Motor neuron (in vitro differentiated cells): ENCODE measurements around the gene NAP1L4. TPM values are rescaled to one million over a fixed set of nuclear protein-coding genes. Genes with fewer than 3 reads are reported as not detected.
A peak's percentile ranks its signal among the peaks of the same experiment; 100 is the strongest.

ENCODE experiments used
- ATAC-seq, 8 experiments: fragments of 200-7000 bp; cut with Tn5 transposase; replicated peaks in 6 of 8; 2 replicates each; pipeline ENCODE4 v1.8.0; 2021; ENCODE audit warnings: mild to moderate bottlenecking in 8 of 8, moderate library complexity in 8 of 8
- H3K27ac ChIP-seq, 2 donors: fragments of 250-450 bp; sonication (Bioruptor Pico); 2 replicates each; pipeline ENCODE4 v1.9.0; 2021; ENCODE audit warnings: antibody characterized with exemption in 2 of 2, mild to moderate bottlenecking in 2 of 2, moderate library complexity in 1 of 2
- H3K4me1 ChIP-seq, 2 donors: fragments of 250-450 bp; sonication (Bioruptor Pico); replicated peaks in 1 of 2; 2 replicates each; pipeline ENCODE4 v1.6.1; 2021; ENCODE audit warnings: antibody characterized with exemption in 2 of 2, mild to moderate bottlenecking in 2 of 2, moderate library complexity in 1 of 2
- H3K4me3 ChIP-seq, 5 donors: fragments of 250-450 bp; sonication (Bioruptor Pico); 2 replicates each; pipeline ENCODE4 v1.9.0; 2021; ENCODE audit warnings: antibody characterized with exemption in 5 of 5, mild to moderate bottlenecking in 5 of 5, moderate library complexity in 4 of 5
- WGBS, 10 experiments: fragments of 450-650 bp; shearing (Covaris generic); methylation state at CpG; one replicate each; pipeline ENCODE4 v1.0.0; 2022; 5-methylcytosine and 5-hydroxymethylcytosine counted together
- in situ Hi-C, 9 experiments: fragments of 400-800 bp; cut with MboI; loops; one replicate each; pipeline ENCODE4 v1.15.0; 2021; ENCODE audit warnings: low sequenced_read_pairs in 9 of 9, low pct_unique_long_range_greater_than_20kb in 2 of 9; ENCODE audit not compliant: unreplicated experiment in 9 of 9
- total RNA-seq, 8 experiments: library from RNA; unstranded; fragments of 300-600 nt; gene quantifications; 2 replicates each; pipeline versions ENCODE4 v1.2.3 to v1.2.4, GENCODE V29; 2022

The NAP1L4 gene, protein sequence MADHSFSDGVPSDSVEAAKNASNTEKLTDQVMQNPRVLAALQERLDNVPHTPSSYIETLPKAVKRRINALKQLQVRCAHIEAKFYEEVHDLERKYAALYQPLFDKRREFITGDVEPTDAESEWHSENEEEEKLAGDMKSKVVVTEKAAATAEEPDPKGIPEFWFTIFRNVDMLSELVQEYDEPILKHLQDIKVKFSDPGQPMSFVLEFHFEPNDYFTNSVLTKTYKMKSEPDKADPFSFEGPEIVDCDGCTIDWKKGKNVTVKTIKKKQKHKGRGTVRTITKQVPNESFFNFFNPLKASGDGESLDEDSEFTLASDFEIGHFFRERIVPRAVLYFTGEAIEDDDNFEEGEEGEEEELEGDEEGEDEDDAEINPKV
- 100 to 1,000 TPM in 6 of 8 experiments, 10 to 100 TPM in 2; 92.6 to 166 (median 122) TPM for total RNA-seq

DNA sequence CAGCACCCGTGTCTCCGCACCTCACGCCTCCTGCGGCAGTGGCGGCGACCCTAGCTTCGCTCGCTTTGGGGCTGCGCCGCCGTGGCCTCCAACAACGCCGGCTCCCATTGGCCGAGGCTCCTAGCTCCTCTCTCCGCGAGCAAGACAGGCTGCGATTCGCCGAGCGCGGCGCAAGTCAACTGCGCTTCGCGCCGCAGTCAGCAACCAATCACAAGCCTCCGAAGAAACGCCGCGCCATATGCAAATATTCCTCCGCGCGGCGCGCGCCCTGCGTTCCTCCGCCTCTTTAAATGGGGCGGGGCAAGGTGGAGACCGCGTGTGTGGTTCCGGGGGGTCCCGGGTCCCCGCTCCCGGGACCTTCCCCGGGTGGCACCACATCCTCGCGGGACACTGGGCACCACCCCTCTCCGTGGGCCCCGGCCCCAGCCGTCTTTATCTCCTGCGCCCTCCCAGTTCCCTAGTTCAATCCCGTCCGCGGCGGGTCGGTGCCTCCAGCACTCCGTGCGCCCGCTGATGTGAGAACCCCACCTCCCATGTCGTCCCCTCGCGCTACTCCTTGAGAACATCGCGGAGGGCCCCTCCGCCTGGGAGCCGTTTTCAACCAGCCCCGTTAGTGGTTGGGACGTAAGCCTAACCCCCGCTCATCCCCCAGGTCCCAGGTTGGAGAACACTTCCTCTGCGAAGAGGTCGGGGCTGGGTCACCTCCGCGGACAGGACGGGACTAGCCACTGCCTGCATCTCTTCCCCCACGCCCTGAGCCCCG lies at the start of gene NAP1L4:
TSS of gene NAP1L4 (minus strand) at position 96 of the 763 bp plus-strand sequence. CDS start 13,109 bp downstream, outside the sequence.
- Histone ChIP-seq H3K4me1 (peaks cover 8 to 23% of the 10 kb centered on the region in 2 donors), H3K4me3 (peak within 1 kb of the TSS; percentile 69 to 99 (median 82)), H3K27ac (peak within 1 kb of the TSS; percentile 93 to 98)
- WGBS, 10 experiments: 0 to 10% (median 0%) methylated on average over 2 to 17 of the region's 77 CpGs; no CpG with 5 or more reads in 5 of the 10 experiments
- in situ Hi-C loops: no loop called here
- peak; percentile 85 to 95 (median 92) for ATAC-seq

DNA sequence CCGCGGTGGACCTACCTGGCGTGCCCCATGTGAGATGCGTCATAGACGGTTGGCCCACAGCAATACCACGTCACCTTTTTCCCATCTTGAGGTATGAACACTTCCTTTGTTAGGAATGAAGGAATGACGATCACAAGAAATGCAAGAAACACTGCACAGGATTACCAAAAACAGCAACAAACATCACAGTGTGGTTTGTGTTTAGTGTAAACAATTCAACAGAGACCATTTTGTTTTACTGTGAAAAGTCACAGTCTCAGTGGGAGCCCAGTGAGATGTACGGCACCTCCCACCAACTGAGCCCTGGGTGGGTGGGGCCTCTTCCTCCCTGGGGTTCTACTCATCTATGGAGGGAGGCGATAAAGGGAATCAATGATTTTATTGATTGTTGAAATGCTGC lies 48.8 kb upstream of the NAP1L4 start:
- ATAC-seq: no peak
- Histone ChIP-seq H3K27ac (no peak overlapping the region), H3K4me1 (no peaks in the 10 kb centered on the region), H3K4me3 (no peak overlapping the region)
- in situ Hi-C loops: no loop called here
- 82 to 100% (median 97%) methylated on average over 1 to 8 of the region's 9 CpGs; no CpG with 5 or more reads in 2 of the 10 experiments for WGBS, 10 experiments

DNA sequence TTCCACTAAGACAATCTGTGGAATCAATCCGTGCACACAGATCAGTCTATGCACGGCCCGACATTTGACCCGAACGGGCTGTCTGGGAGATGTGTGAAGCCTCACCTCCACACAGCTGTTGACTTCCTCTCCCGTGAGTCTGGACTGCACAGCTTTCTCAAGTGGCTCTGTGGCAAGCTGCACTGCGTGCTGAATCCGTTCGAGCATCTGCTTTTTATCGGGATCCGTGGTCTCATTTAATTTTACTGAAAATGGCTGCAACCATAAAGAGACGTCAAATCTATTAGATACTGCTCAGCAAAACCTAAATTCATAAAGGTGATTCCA lies 45.8 kb upstream of the NAP1L4 start:
- no peak for ATAC-seq
- in situ Hi-C loops: no loop called here
- Histone ChIP-seq H3K27ac (no peak overlapping the region), H3K4me3 (no peak overlapping the region), H3K4me1 (no peaks in the 10 kb centered on the region)
- WGBS, 10 experiments: 40 to 100% (median 93%) methylated on average over 2 to 6 of the region's 12 CpGs; no CpG with 5 or more reads in 5 of the 10 experiments

DNA sequence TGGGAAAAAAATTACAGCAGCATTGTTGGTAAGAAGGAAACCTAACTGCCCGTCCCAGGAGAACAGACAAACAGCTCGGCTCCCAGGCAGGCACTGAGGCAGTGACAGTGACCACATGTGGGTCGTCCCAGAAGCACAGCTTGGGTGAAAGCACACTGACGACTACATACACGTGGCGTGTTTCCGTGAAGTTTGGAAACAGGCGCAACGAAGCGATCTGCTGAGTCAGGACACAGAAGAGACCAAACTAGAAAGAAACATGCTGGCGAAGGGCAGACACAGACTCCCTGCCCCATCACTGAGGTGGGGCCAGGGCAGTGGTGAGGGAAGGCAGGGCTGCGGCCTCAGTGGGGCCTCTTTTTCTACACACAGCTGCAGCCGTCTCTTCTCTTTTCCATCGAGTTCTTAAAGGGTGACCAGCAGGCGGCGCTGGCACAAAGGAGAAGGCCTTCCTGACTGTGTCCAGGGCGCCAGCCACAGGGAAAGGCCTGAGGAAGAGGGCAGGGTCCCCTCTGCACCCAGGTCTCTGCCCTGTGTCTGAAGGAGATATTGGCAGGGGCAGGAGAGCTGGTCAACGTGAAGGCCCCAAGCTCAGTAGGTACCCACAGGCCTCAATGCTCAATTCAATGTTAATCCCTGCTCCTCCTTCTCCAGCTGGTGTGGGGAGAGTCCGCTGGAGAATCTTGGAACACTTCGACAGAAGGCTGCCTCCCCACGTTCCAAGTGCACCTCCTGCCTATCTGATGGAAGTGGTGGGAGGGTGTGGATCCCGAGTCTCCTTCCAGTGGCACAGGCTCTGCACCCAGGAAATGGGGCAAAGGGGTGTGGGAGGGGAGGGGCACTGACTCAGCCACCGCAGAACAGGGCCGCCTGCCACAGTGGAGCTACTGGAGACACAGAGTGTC lies 45.2 kb upstream of the NAP1L4 start:
- in situ Hi-C loops: no loop called here
- ATAC-seq: peak; percentile 74 to 99 (median 87)
- no peaks in the 10 kb centered on the region for H3K4me1 ChIP-seq
- H3K27ac ChIP-seq: no peak overlapping the region
- 40 to 100% (median 79%) methylated on average over 2 to 12 of the region's 24 CpGs; no CpG with 5 or more reads in 1 of the 10 experiments for WGBS, 10 experiments
- no peak overlapping the region for H3K4me3 ChIP-seq

DNA sequence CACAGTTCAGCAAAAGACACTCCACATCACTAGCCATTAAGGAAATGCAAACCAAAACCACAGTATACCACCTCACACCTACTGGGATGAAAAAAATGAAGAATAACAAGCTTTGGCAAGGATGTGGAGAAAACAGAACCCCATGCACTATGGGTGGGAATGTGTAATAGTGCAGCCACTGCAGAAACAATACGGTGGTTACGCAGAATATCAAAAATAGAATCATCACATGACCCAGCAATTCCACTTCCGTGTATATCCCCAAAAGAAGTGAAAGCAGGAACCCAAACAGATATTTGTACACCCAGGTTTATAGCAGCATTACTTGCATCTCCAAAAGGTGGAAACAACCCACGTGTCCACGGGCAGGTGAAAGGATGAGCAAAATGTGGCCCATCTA lies 44.3 kb upstream of the NAP1L4 start:
- in situ Hi-C loops: no loop called here
- Histone ChIP-seq H3K4me1 (no peaks in the 10 kb centered on the region), H3K4me3 (no peak overlapping the region), H3K27ac (no peak overlapping the region)
- WGBS, 10 experiments: 78 to 100% (median 94%) methylated on average over 1 to 5 of the region's 5 CpGs
- ATAC-seq: no peak

DNA sequence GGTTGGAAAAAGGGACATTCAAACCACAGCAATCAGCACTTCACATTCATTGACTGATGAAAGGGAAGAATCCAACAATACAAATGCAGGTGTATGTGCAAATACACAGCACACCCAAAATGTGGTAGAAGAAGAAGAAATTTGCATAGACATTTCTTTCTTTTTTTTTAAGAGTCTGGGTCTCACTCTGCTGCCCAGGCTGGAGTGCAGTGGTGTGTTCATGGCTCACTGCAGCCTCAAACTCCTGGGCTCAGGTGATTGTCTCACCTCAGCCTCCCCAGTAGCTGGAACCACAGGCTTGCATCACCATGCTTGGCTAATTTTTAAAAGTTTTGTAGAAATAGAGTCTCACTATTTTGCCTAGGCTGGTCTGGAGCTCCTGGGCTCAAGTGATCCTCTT lies 43.2 kb upstream of the NAP1L4 start:
- H3K27ac ChIP-seq: no peak overlapping the region
- H3K4me1 ChIP-seq: no peaks in the 10 kb centered on the region
- ATAC-seq: no peak
- in situ Hi-C loops: no loop called here
- H3K4me3 ChIP-seq: no peak overlapping the region

DNA sequence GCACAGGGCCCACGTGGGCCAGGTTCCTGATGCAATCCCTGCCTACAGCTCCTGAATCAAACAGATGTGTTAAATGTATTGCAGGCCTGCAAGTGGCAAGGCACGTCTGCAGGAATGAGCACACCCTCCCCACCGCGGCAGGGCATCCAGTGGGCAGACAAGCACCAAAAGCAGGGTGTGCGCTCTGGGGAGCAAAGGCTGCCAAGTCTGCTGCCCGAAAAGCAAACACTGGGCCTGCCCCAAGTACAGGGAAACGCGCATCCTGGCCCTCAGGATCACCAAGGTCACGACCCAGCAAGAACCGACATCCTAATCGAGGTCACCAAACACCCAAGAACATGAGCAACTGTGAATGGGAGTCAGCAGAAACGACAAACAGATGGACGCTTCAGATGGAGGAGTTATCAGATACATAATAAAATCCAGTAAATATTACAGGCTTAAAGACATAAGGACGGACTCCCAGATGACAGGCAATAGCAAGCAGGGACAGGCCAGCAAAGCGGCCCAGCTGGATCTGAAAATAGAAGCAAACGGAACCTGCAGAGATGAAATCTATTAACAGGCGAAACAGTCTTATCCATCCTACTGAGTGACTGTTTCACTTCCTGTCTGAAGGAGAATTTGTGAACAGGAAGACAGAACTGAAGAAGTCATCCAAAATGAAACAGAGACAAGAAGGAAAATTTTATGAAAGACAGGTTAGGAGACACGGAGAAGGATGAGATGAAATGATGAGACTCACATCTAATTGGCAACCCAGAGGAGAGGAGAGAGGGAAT lies 38.4 kb upstream of the NAP1L4 start:
- no peak for ATAC-seq
- WGBS, 10 experiments: 70 to 100% (median 91%) methylated on average over 2 to 14 of the region's 18 CpGs
- Histone ChIP-seq H3K4me1 (no peaks in the 10 kb centered on the region), H3K4me3 (no peak overlapping the region), H3K27ac (no peak overlapping the region)
- in situ Hi-C loops: no loop called here

DNA sequence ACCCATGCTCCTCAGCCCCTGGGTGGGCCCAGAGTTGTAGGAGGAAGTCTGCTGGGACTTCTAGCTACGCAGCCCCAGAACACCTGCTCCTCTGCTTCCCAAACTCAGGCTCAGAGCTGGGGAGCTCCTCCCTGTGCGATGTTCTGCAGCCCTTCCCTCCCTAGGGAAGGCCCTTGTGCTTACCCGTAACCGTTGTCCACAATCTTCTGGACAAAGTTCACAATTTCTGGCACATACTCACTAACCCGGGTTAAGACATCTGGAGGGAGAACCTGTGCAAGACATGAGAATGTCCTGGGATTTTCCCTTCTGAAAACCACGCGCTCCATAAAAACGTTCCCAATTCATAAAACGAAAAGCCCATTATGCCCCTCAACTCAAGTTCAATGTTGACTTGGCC lies 36.7 kb upstream of the NAP1L4 start:
- in situ Hi-C loops: no loop called here
- no peak overlapping the region for H3K27ac ChIP-seq
- no peak for ATAC-seq
- 81 to 100% (median 98%) methylated on average over 1 to 8 of the region's 9 CpGs; no CpG with 5 or more reads in 1 of the 10 experiments for WGBS, 10 experiments
- no peaks in the 10 kb centered on the region for H3K4me1 ChIP-seq
- no peak overlapping the region for H3K4me3 ChIP-seq

DNA sequence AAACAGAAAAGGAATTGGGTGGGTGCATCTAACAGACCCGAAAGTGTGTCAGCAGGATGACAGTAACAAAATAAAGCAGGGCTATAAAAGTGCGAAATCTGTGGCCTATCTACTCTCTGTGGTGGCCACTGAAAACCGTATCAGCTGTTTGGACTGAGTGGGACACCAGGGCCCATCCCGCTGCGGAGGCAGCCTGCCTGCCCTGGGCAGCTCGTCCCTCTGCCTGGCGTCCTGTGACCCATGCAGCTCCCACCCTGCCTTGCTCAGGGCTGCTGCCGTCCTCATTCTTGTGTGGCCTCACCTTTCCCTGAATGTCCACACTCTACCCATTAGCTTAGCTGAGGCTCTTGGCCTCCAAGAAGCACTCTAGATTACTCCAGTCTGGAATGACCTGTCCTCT lies 34.7 kb upstream of the NAP1L4 start:
- H3K4me3 ChIP-seq: no peak overlapping the region
- in situ Hi-C loops: no loop called here
- 65 to 100% (median 95%) methylated on average over 1 to 8 of the region's 8 CpGs; no CpG with 5 or more reads in 2 of the 10 experiments for WGBS, 10 experiments
- no peaks in the 10 kb centered on the region for H3K4me1 ChIP-seq
- no peak for ATAC-seq
- no peak overlapping the region for H3K27ac ChIP-seq

DNA sequence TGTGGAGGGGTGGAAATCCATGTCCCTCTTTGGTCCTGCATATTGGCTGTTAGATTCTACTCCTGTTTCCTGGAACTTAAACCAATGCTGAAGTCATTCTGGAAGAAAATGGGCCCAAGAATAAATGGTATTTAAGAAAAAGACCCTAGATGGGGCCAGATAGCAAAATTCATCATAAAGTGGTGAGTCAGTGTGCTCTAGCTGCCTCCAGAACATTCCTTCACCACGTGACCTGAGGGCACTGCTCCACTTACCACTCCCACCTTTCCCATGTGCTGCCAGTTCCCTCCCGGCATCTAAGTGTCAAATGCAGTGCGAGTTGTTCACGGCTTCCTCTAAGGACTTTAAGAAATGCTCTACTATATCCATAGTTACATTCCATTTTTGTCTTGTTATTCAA lies 30.9 kb upstream of the NAP1L4 start:
- WGBS, 10 experiments: 5 to 96% (median 93%) methylated on average over 3 to 4 of the region's 4 CpGs; no CpG with 5 or more reads in 5 of the 10 experiments
- no peaks in the 10 kb centered on the region for H3K4me1 ChIP-seq
- ATAC-seq: peak in 3 of 8 experiments; percentile 54 to 90 (median 84)
- H3K27ac ChIP-seq: no peak overlapping the region
- in situ Hi-C loops: no loop called here
- no peak overlapping the region for H3K4me3 ChIP-seq

DNA sequence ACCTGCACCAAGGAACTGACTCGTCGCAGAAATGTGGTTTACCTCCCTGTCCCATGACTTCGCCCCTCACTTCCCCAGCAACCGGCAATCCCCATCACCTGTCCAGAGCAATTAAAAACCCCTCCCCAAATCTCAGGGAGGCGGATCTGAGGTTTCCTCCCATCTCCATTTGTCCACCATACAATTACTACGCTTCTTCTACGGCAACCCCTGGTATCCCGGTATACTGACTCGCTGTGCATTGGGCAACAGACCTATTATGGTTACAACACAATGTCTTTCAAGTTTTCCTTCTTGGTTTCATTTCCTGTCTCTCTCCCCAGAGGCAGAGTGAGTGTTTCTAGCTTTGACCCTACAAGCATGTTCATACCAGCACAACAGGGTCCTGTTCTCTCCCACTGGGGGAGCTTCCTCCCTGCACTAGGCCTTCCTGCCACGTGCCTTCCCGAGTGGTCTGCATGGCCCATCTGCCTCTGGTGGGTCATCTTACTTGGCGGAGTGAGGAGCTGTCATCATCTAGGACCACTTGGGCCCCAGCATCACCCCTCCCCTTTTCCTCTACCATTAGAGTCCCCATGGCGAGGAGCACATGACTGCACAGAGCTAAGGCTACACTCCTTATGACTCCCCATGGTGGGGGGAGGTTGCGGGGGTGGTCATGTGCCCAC lies 30.3 kb upstream of the NAP1L4 start:
- 70 to 100% (median 93%) methylated on average over 1 to 8 of the region's 14 CpGs; no CpG with 5 or more reads in 2 of the 10 experiments for whole genome bisulfite sequencing, 10 experiments
- peak in 4 of 8 experiments; percentile 11 to 39 (median 26) for ATAC-seq
- no peak overlapping the region for H3K4me3 ChIP-seq
- H3K27ac ChIP-seq: no peak overlapping the region
- H3K4me1 ChIP-seq: no peaks in the 10 kb centered on the region
- in situ Hi-C loops: no loop called here

DNA sequence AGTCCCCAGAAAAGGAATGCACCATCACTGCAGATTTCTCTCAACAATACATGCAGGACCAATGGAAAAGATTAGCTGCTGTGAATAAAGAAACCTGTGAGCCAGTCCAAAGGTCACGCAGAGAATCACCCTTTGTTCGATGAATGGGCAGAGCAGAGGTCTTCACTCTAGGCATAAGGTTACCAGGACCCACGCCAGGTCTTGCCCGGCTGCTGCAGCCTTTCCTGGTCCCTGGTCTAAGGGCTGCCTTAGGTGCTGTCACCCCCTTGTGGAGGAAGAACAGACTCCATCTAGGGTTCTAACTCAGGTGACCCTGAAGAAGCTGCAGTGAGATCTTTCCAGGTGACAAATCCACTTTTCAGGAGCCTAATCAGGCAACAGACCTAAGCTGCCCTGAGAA lies 29.0 kb upstream of the NAP1L4 start:
- in situ Hi-C loops: no loop called here
- Histone ChIP-seq H3K4me3 (no peak overlapping the region), H3K4me1 (no peaks in the 10 kb centered on the region), H3K27ac (no peak overlapping the region)
- ATAC-seq: peak in 6 of 8 experiments; percentile 40 to 71 (median 56)
- 48 to 100% (median 81%) methylated on average over 1 to 4 of the region's 4 CpGs; no CpG with 5 or more reads in 5 of the 10 experiments for WGBS, 10 experiments
